ENCODE results near the gene CDH22. TPM values are rescaled to one million over a fixed set of nuclear protein-coding genes. Genes with fewer than 3 reads are reported as not detected.
A peak's percentile ranks its signal among the peaks of the same experiment; 100 is the strongest.

The CDH22 gene
- total and polyA plus RNA-seq, 7 donors = 0.11 to 1.4 (median 0.53) TPM

GRCh38 chr20:46228670-46229069 lies 79.6 kb downstream of the CDH22 start:
- intact Hi-C loops (cut with DNase I) = no loop called here
- TF ChIP-seq CTCF (IDR thresholded peaks at IDR 0.05) = no peak
- H3K4me3 ChIP-seq = no peak overlapping the region
- peaks cover 0 to 25% (median 7%) of the 10 kb centered on the region in 3 donors for H3K27me3 ChIP-seq (ENCODE audit: insufficient read depth in 3 of 3, low read length in 2 of 3)
- no peaks in the 10 kb centered on the region for H3K36me3 ChIP-seq (ENCODE audit: insufficient read depth in 1 of 2, low read depth in 1 of 2)
- H3K4me1 ChIP-seq = no peaks in the 10 kb centered on the region
- DNase-seq (peak in 1 of 2 donors; percentile 39), ATAC-seq (no peak)
- H3K27ac ChIP-seq = no peak overlapping the region
- no peaks in the 10 kb centered on the region for H3K9me3 ChIP-seq
- 49 to 53% (median 49%) methylated on average over 5 to 8 of the region's 8 CpGs for WGBS, 3 donors

GRCh38 chr20:46227272-46227767 lies 81.0 kb downstream of the CDH22 start:
- no peak for TF ChIP-seq CTCF (IDR thresholded peaks at IDR 0.05)
- intact Hi-C loops (cut with DNase I) = no loop called here
- Histone ChIP-seq H3K4me3 (no peak overlapping the region), H3K36me3 (ENCODE audit: insufficient read depth in 1 of 2, low read depth in 1 of 2) (no peaks in the 10 kb centered on the region), H3K4me1 (peaks cover 11% of the 10 kb centered on the region), H3K27me3 (ENCODE audit: insufficient read depth in 3 of 3, low read length in 2 of 3) (peaks cover 0 to 25% (median 7%) of the 10 kb centered on the region in 3 donors), H3K9me3 (no peaks in the 10 kb centered on the region), H3K27ac (no peak overlapping the region)
- DNase-seq = peak in 1 of 2 donors; percentile 46
- 52 to 64% (median 60%) methylated on average over 28 to 33 of the region's 33 CpGs for WGBS, 3 donors
- no peak for ATAC-seq

GRCh38 chr20:46226602-46227001 lies 81.7 kb downstream of the CDH22 start:
- WGBS, 3 donors = 52% methylated on average over 8 of the region's 8 CpGs
- peak in 1 of 2 donors; percentile 26 for DNase-seq
- no peak for TF ChIP-seq CTCF (IDR thresholded peaks at IDR 0.05)
- no peak overlapping the region for H3K27ac ChIP-seq
- peaks cover 17% of the 10 kb centered on the region for H3K4me1 ChIP-seq
- no peaks in the 10 kb centered on the region for H3K36me3 ChIP-seq (ENCODE audit: insufficient read depth in 1 of 2, low read depth in 1 of 2)
- no peak overlapping the region for H3K4me3 ChIP-seq
- peaks cover 0 to 25% (median 4%) of the 10 kb centered on the region in 3 donors for H3K27me3 ChIP-seq (ENCODE audit: insufficient read depth in 3 of 3, low read length in 2 of 3)
- no peak for ATAC-seq
- H3K9me3 ChIP-seq = no peaks in the 10 kb centered on the region
- intact Hi-C loops (cut with DNase I) = no loop called here

GRCh38 chr20:46222521-46223007 lies 85.7 kb downstream of the CDH22 start:
- DNase-seq (peak; percentile 66 to 90), ATAC-seq (peak; percentile 93 to 96 (median 94))
- Histone ChIP-seq H3K27me3 (ENCODE audit: insufficient read depth in 3 of 3, low read length in 2 of 3) (peaks cover 0 to 9% (median 4%) of the 10 kb centered on the region in 3 donors), H3K4me1 (peaks cover 23% of the 10 kb centered on the region), H3K9me3 (no peaks in the 10 kb centered on the region), H3K36me3 (ENCODE audit: insufficient read depth in 1 of 2, low read depth in 1 of 2) (no peaks in the 10 kb centered on the region), H3K4me3 (no peak overlapping the region), H3K27ac (peak overlapping the region; percentile 66)
- WGBS, 3 donors = 10 to 18% (median 13%) methylated on average over 14 of the region's 14 CpGs
- TF ChIP-seq CTCF (IDR thresholded peaks at IDR 0.05) = no peak
- intact Hi-C loops (cut with DNase I) = no loop called here

Data from psoas muscle (tissue), 8 donors.